K562 (cell line): Measurements from ENCODE around the gene TRABD2B. TPM values are rescaled to one million over a fixed set of nuclear protein-coding genes. Genes with fewer than 3 reads are reported as not detected.
A peak's percentile ranks its signal among the peaks of the same experiment; 100 is the strongest.

Experiments
- ATAC-seq: fragments of 200-7000 bp; cut with Tn5 transposase; 3 replicates; pipeline ENCODE4 v1.9.1; 2020; ENCODE audit warnings: moderate library complexity
- BruUV-seq: library from RNA; stranded (reverse); fragments of 400-500 nt; replicated peaks from 2 replicates; lab custom pipeline; 2021; lab: Mats Ljungman, UMichigan
- CTCF ChIA-PET: fragments of 300-600 bp; formaldehyde crosslinking; extraction: SDS; loops from one replicate; lab custom pipeline; 2021; ENCODE audit warnings: low intra/inter-chr PET ratio; lab: Yijun Ruan, JAX
- POLR2A ChIA-PET: fragments of 300-600, 350-650 bp; sonication (Branson Sonifier 250); formaldehyde crosslinking; extraction: SDS; loops from one replicate; lab custom pipeline; 2021; ENCODE audit warnings: antibody characterized with exemption, inconsistent platforms; lab: Yijun Ruan, JAX
- DNase-seq, 4 experiments: peaks; one replicate each; pipeline versions ENCODE4 v3.0.0 to v3.0.0-alpha.2; 2011 to 2018; ENCODE audit warnings: low spot score in 3 of 4, mixed read lengths in 3 of 4; ENCODE audit errors: extremely low read depth in 1 of 4
- FAIRE-seq: peaks from 2 replicates; lab custom pipeline; 2011; peaks lifted over from hg19 to GRCh38; lab: Jason Lieb, UNC
- H2AFZ ChIP-seq: 2 replicates; pipeline ENCODE4 v1.6.0; 2011; ENCODE audit warnings: low read depth, low read length, control low read depth, inconsistent platforms
- H3K27ac ChIP-seq: fragments of 200-600 bp; 3 replicates; pipeline ENCODE4 v1.8.0; 2011; ENCODE audit warnings: low read depth, mild to moderate bottlenecking, control low read depth, inconsistent platforms, low read length, moderate library complexity, mixed read lengths; ENCODE audit errors: extremely low read depth
- H3K27me3 ChIP-seq, 2 experiments: fragments of 300-600 bp in 1 of 2; 2 replicates in 1 of 2; 3 replicates in 1 of 2; pipeline versions ENCODE4 v1.6.0 to v1.8.0; 2011; ENCODE audit warnings: inconsistent platforms in 2 of 2, low read length in 2 of 2, mild to moderate bottlenecking in 1 of 2, mixed read lengths in 1 of 2, moderate library complexity in 1 of 2; ENCODE audit not compliant: control insufficient read depth in 2 of 2, insufficient read depth in 2 of 2
- H3K36me3 ChIP-seq: fragments of 300-600 bp; 3 replicates; pipeline ENCODE4 v1.8.0; 2011; ENCODE audit warnings: mild to moderate bottlenecking, low read length, inconsistent platforms; ENCODE audit not compliant: control insufficient read depth, insufficient read depth
- H3K4me1 ChIP-seq, 2 experiments: fragments of 200-600 bp in 1 of 2; replicated peaks in 1 of 2; 2 replicates in 1 of 2; 3 replicates in 1 of 2; pipeline versions ENCODE4 v1.5.1 to v1.8.0; 2011; ENCODE audit warnings: inconsistent platforms in 2 of 2, low read length in 2 of 2, mild to moderate bottlenecking in 1 of 2, mixed read lengths in 1 of 2, moderate library complexity in 1 of 2; ENCODE audit not compliant: control insufficient read depth in 2 of 2, insufficient read depth in 2 of 2
- H3K4me2 ChIP-seq: 2 replicates; pipeline ENCODE4 v1.6.1; 2011; ENCODE audit warnings: low read length, control low read depth, inconsistent platforms, mixed read lengths; ENCODE audit not compliant: insufficient read depth
- H3K4me3 ChIP-seq: fragments of 200-600 bp; sonication (generic), shearing (Covaris generic); 2 replicates; pipeline ENCODE4 v1.5.1; 2016; ENCODE audit warnings: control low read depth, inconsistent platforms
- H3K79me2 ChIP-seq: fragments of 200-600 bp; 3 replicates; pipeline ENCODE4 v1.8.0; 2011; ENCODE audit warnings: low read length, inconsistent platforms; ENCODE audit not compliant: control insufficient read depth, insufficient read depth
- H3K9ac ChIP-seq, 2 experiments: 2 replicates each; pipeline versions ENCODE4 v1.6.0 to v1.6.1; 2011; ENCODE audit warnings: low read depth in 2 of 2, low read length in 2 of 2, control low read depth in 1 of 2, inconsistent platforms in 1 of 2, mild to moderate bottlenecking in 1 of 2, mixed read lengths in 1 of 2; ENCODE audit not compliant: insufficient read depth in 1 of 2
- H3K9me1 ChIP-seq: one replicate; pipeline ENCODE4 v1.6.0; 2011; ENCODE audit warnings: inconsistent platforms, mild to moderate bottlenecking, low read length, moderate library complexity; ENCODE audit not compliant: control insufficient read depth, insufficient read depth
- H3K9me3 ChIP-seq: replicated peaks from 2 replicates; pipeline ENCODE4 v1.5.1; 2011; ENCODE audit warnings: low read depth, low read length, inconsistent platforms; ENCODE audit not compliant: control insufficient read depth, insufficient read depth
- H4K20me1 ChIP-seq: replicated peaks from 2 replicates; pipeline ENCODE4 v1.6.1; 2011; ENCODE audit warnings: low read length, inconsistent platforms, mixed read lengths; ENCODE audit not compliant: control insufficient read depth, insufficient read depth
- ATF7 ChIP-seq: fragments of 450-650 bp; IDR thresholded peaks from 2 replicates; pipeline ENCODE4 v1.7.1; 2014; ENCODE audit warnings: mild to moderate bottlenecking, moderate library complexity
- FUS ChIP-seq: fragments of 200-400 bp; formaldehyde crosslinking; optimal IDR thresholded peaks from 2 replicates; pipeline ENCODE3; 2017; ENCODE audit warnings: low read depth, low read length
- HDAC1 ChIP-seq, 2 experiments: fragments of 450-650 bp; IDR thresholded peaks; 2 replicates each; pipeline ENCODE4 v1.6.1; 2016 to 2017; ENCODE audit warnings: inconsistent platforms in 1 of 2, mild to moderate bottlenecking in 1 of 2, moderate library complexity in 1 of 2
- HMG20B ChIP-seq: fragments of 250-450 bp; sonication (Bioruptor Pico); IDR thresholded peaks from 2 replicates; pipeline ENCODE4 v1.5.0; 2021; ENCODE audit warnings: mild to moderate bottlenecking
- MBD2 ChIP-seq: sonication (generic); IDR thresholded peaks from 2 replicates; pipeline ENCODE4 v1.6.1; 2016; ENCODE audit warnings: low read depth, borderline replicate concordance
- NFATC3 ChIP-seq: fragments of 450-650 bp; IDR thresholded peaks from 2 replicates; pipeline ENCODE4 v1.6.1; 2017; ENCODE audit warnings: mild to moderate bottlenecking
- RAD21 ChIP-seq, 2 experiments: fragments of 250-450 bp in 1 of 2; fragments of 450-650 bp in 1 of 2; sonication (Bioruptor Pico) in 1 of 2; formaldehyde crosslinking in 1 of 2; IDR thresholded peaks in 1 of 2; conservative IDR thresholded peaks in 1 of 2; 2 replicates each; pipeline versions ENCODE4 v1.4.0 to v1.8.0; 2020 to 2022; ENCODE audit warnings: mild to moderate bottlenecking in 2 of 2, moderate library complexity in 1 of 2
- RCOR1 ChIP-seq, 2 experiments: IDR thresholded peaks; 2 replicates each; pipeline ENCODE4 v1.6.1; 2012; ENCODE audit warnings: low read depth in 2 of 2, low read length in 2 of 2, borderline replicate concordance in 1 of 2, improper control_type of control experiment in 1 of 2
- SETDB1 ChIP-seq: IDR thresholded peaks from one replicate; pipeline ENCODE4 v1.6.1; 2012; ENCODE audit warnings: low read length, control low read depth, inconsistent platforms
- SIN3A ChIP-seq, 2 experiments: fragments of 150-350 bp in 1 of 2; IDR thresholded peaks; 2 replicates each; pipeline ENCODE4 v1.6.1; 2011 to 2016; ENCODE audit warnings: borderline replicate concordance in 2 of 2, low read depth in 2 of 2, low read length in 2 of 2, mild to moderate bottlenecking in 2 of 2, moderate library complexity in 2 of 2; ENCODE audit not compliant: control insufficient read depth in 1 of 2
- SRSF3 ChIP-seq: fragments of 200-400 bp; formaldehyde crosslinking; IDR thresholded peaks from 2 replicates; pipeline ENCODE4 v1.6.1; 2016; ENCODE audit warnings: mild to moderate bottlenecking, low read length, moderate library complexity; ENCODE audit not compliant: insufficient read depth
- ZFP36 ChIP-seq: fragments of 150-350 bp; IDR thresholded peaks from 2 replicates; pipeline ENCODE4 v1.6.1; 2018; ENCODE audit warnings: low read length, low read depth; ENCODE audit not compliant: partially characterized antibody
- WGBS: fragments of 100-300 bp; shearing (Covaris generic); methylation state at CpG from one replicate; pipeline ENCODE4 v1.1.6; 2016; ENCODE audit warnings: low coverage, mixed read lengths; ENCODE audit not compliant: insufficient coverage; ENCODE audit errors: missing lambda C conversion rate; 5-methylcytosine and 5-hydroxymethylcytosine counted together
- in situ Hi-C: fragments of 300-500 bp; cut with MboI; formaldehyde crosslinking; loops from 4 replicates; pipeline ENCODE4 v1.15.0; 2018; ENCODE audit warnings: inconsistent platforms, mixed read lengths
- intact Hi-C: fragments of 100-400 bp; cut with micrococcal nuclease; formaldehyde crosslinking; loops from 2 replicates; pipeline ENCODE4 v1.14.2; 2022
- polyA plus RNA-seq, 8 experiments: library from polyadenylated mRNA; depleted of rRNA in 4 of 8; stranded (reverse) in 5 of 8; unstranded in 3 of 8; fragments of >200 nt; fragmentation: Nextera tagmentation in 2 of 8; fragmentation: Illumina TruSeq in 1 of 8; extraction: Ambion mirVana in 2 of 8; extraction: Trizol in 1 of 8; gene quantifications; 2 replicates each; pipeline versions ENCODE4 v1.2.1 to v1.2.3, GENCODE V29; 2011 to 2014; ENCODE audit warnings: inconsistent platforms in 1 of 8, missing spikeins in 1 of 8
- total RNA-seq, 7 experiments: library from RNA; depleted of rRNA in 6 of 7; stranded (reverse); fragments of >200 nt in 6 of 7; fragmentation: Illumina TruSeq in 2 of 7; extraction: Trizol in 2 of 7; gene quantifications; 2 replicates each; pipeline versions ENCODE4 v1.2.1 to v1.2.3, GENCODE V29; 2011 to 2021; ENCODE audit warnings: low replicate concordance in 1 of 7
- TF ChIP-seq, protein P1 (sequence below): fragments of 200-800 bp; sonication (Bioruptor generic); IDR thresholded peaks from 2 replicates; pipeline ENCODE4 v1.6.1; 2017; ENCODE audit warnings: missing genetic modification characterization, missing compliant biosample characterization

The TRABD2B gene
- total and polyA plus RNA-seq, 9 of the 15 experiments (the other 6 are each of a cell fraction or from before 2014, with no cell fraction given), result not detected

DNA sequence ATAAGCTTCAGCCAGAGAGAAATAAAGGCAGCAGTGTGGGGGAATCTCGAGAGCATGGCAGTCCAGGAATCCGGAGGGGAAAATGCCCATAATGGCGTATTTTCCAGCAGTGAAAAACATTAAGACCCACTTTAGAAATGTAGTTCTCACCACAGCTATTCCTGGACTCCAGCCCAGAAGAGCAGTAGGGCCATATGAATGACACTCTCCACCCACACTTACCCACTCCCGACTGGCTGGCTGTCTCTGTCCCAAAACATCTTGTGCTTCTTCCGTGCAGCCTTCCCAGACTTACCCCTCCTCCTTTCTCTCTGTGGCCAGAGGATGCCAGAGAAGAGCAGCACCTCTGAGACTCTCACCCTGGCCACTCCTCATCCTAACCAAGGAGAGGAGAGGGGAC, 56.4 kb downstream of the TRABD2B start:
- H3K4me2 ChIP-seq, result no peak overlapping the region
- no TSS peak for BruUV-seq
- no peak overlapping the region for H2AFZ ChIP-seq
- H3K36me3 ChIP-seq, result no peaks in the 10 kb centered on the region
- intact Hi-C loops (no loop called here), in situ Hi-C loops (no loop called here)
- H3K27ac ChIP-seq, result no peak overlapping the region
- H3K9ac ChIP-seq, result no peak overlapping the region
- CTCF ChIA-PET, result no interaction called here
- FAIRE-seq, result no peak
- WGBS, result 0% methylated on average over 5 of the region's 5 CpGs
- H3K9me3 ChIP-seq, result no peaks in the 10 kb centered on the region
- H3K9me1 ChIP-seq, result no peaks in the 10 kb centered on the region
- POLR2A ChIA-PET, result interaction anchor here (0.7 kb wide), 1 partner anchor 266 kb away, joined by 3 read pairs; no protein-coding TSS in a partner anchor
- H3K27me3 ChIP-seq, result 0 out of 5 replicates have a peak, but pooled peaks cover 0 to 4% of the 10 kb centered on the region in 2 experiments
- peak; percentile 17 for TF ChIP-seq ZFP36
- no peak for TF ChIP-seq HMG20B (CRISPR knock-in tag)
- H3K79me2 ChIP-seq, result no peaks in the 10 kb centered on the region
- H3K4me1 ChIP-seq, result no peaks in the 10 kb centered on the region
- DNase-seq, result no peak
- H4K20me1 ChIP-seq, result no peaks in the 10 kb centered on the region
- ATAC-seq, result no peak
- H3K4me3 ChIP-seq, result no peak overlapping the region

DNA sequence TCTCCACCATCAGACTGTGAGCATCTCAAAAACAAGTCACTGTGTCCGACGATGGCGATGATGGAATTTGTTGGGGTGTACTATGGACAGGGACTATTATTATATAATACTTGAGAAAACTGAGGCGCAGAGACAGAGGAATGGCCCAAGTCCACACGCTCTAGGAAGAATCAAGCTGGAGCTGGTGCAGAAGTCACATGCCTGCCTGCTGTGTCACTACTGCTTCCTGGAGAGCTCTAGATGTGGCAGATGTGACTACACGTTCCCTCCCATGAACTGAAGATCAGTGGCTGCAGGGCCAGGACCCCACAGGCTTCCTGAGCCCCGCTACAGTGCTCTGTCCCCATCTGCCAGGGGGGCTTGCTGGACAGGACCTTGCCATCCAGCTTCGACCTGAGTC, 56.9 kb downstream of the TRABD2B start:
- no peak overlapping the region for H3K4me2 ChIP-seq
- 3% methylated on average over 8 of the region's 8 CpGs for WGBS
- H3K9me3 ChIP-seq, result no peaks in the 10 kb centered on the region
- FAIRE-seq, result peak; percentile 15
- 0 out of 5 replicates have a peak, but pooled peaks cover 0 to 4% of the 10 kb centered on the region in 2 experiments for H3K27me3 ChIP-seq
- no peaks in the 10 kb centered on the region for H3K9me1 ChIP-seq
- no peak for DNase-seq
- no peak overlapping the region for H2AFZ ChIP-seq
- ATAC-seq, result no peak
- ChIA-PET CTCF (no interaction called here), POLR2A (interaction anchor here (0.7 kb wide), 1 partner anchor 265 kb away, joined by 3 read pairs; no protein-coding TSS in a partner anchor)
- H3K4me1 ChIP-seq, result no peaks in the 10 kb centered on the region
- H3K36me3 ChIP-seq, result no peaks in the 10 kb centered on the region
- no peak overlapping the region for H3K9ac ChIP-seq
- in situ Hi-C loops (no loop called here), intact Hi-C loops (no loop called here)
- no peaks in the 10 kb centered on the region for H3K79me2 ChIP-seq
- H3K27ac ChIP-seq, result no peak overlapping the region
- no peaks in the 10 kb centered on the region for H4K20me1 ChIP-seq
- H3K4me3 ChIP-seq, result no peak overlapping the region
- BruUV-seq, result no TSS peak
- no peak for TF ChIP-seq SIN3A (IDR thresholded peaks at IDR 0.05; ENCODE audit: borderline replicate concordance in 2 of 2, control insufficient read depth in 1 of 2, low read depth in 2 of 2, low read length in 2 of 2)
- no peak for TF ChIP-seq SETDB1
- no peak for TF ChIP-seq MBD2
- no peak for TF ChIP-seq NFATC3
- no peak for TF ChIP-seq RAD21 (CRISPR knock-in tag; conservative IDR thresholded peaks at IDR 0.05 in 1 of 2, IDR thresholded peaks at IDR 0.05 in 1 of 2)
- no peak for TF ChIP-seq HDAC1 (IDR thresholded peaks at IDR 0.05)
- TF ChIP-seq, protein P1, sequence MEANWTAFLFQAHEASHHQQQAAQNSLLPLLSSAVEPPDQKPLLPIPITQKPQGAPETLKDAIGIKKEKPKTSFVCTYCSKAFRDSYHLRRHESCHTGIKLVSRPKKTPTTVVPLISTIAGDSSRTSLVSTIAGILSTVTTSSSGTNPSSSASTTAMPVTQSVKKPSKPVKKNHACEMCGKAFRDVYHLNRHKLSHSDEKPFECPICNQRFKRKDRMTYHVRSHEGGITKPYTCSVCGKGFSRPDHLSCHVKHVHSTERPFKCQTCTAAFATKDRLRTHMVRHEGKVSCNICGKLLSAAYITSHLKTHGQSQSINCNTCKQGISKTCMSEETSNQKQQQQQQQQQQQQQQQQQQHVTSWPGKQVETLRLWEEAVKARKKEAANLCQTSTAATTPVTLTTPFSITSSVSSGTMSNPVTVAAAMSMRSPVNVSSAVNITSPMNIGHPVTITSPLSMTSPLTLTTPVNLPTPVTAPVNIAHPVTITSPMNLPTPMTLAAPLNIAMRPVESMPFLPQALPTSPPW (CRISPR knock-in tag), result no peak
- no peak for TF ChIP-seq ATF7
- TF ChIP-seq FUS, result no peak
- TF ChIP-seq RCOR1 (IDR thresholded peaks at IDR 0.05; ENCODE audit: borderline replicate concordance in 1 of 2, low read depth in 2 of 2, low read length in 2 of 2), result no peak
- no peak for TF ChIP-seq SRSF3
